LNCaP clone FGC (cell line): ENCODE data around the gene MYO5C.

ENCODE experiments used
- DNase-seq: peaks from one replicate; pipeline ENCODE4 v3.0.0-alpha.2; 2011; ENCODE audit warnings: low read depth
- H3K4me3 ChIP-seq: 2 replicates; pipeline ENCODE4 v1.5.1; 2011; ENCODE audit warnings: mild to moderate bottlenecking, low read depth, low read length, control low read depth
- CTCF ChIP-seq: IDR thresholded peaks from 2 replicates; pipeline ENCODE4 v1.5.1; 2012; ENCODE audit warnings: mild to moderate bottlenecking; ENCODE audit not compliant: control insufficient read depth, insufficient read depth; ENCODE audit errors: extremely low read depth

Gene MYO5C

GRCh38 chr15:52228921-52229320 lies 66.7 kb downstream of the MYO5C start:
- no peak for DNase-seq

GRCh38 chr15:52227456-52227855 lies 68.1 kb downstream of the MYO5C start:
- H3K4me3 ChIP-seq, result no peak overlapping the region
- DNase-seq, result peak; percentile 56
- TF ChIP-seq CTCF, result peak; percentile 92

More at GRCh38 chr15:52228921-52229320, 66.7 kb downstream of the MYO5C start:
- TF ChIP-seq CTCF, result no peak
- H3K4me3 ChIP-seq, result no peak overlapping the region

GRCh38 chr15:52225230-52225629 lies 70.4 kb downstream of the MYO5C start:
- DNase-seq, result no peak
- no peak overlapping the region for H3K4me3 ChIP-seq
- TF ChIP-seq CTCF, result no peak

GRCh38 chr15:52224211-52224610 lies 71.4 kb downstream of the MYO5C start:
- no peak for TF ChIP-seq CTCF
- H3K4me3 ChIP-seq, result no peak overlapping the region
- DNase-seq, result no peak

- H3K4me3 ChIP-seq, result no peak overlapping the region
- no peak for TF ChIP-seq CTCF
Observed at GRCh38 chr15:52221730-52222129, 73.9 kb downstream of the MYO5C start.

GRCh38 chr15:52220937-52221660 lies 74.5 kb downstream of the MYO5C start:
- H3K4me3 ChIP-seq, result no peak overlapping the region
- no peak for TF ChIP-seq CTCF

More at GRCh38 chr15:52221730-52222129, 73.9 kb downstream of the MYO5C start:
- no peak for DNase-seq

GRCh38 chr15:52220251-52220650 lies 75.4 kb downstream of the MYO5C start:
- TF ChIP-seq CTCF, result no peak
- no peak overlapping the region for H3K4me3 ChIP-seq
- DNase-seq, result no peak

More at GRCh38 chr15:52220937-52221660, 74.5 kb downstream of the MYO5C start:
- no peak for DNase-seq
